Anterior cingulate cortex (tissue), 58 donors: ENCODE data around the gene FLNB.

Experiments used
- DNase-seq, 58 donors: peaks; one replicate each; lab custom pipeline; 2025; lab: John Stamatoyannopoulos, UW

Gene FLNB

GRCh38 chr3:58009026-58009748 is 965 bp downstream of the FLNB start:
- peak in 7 of 58 donors; percentile 8 to 30 (median 16) for DNase-seq

DNA sequence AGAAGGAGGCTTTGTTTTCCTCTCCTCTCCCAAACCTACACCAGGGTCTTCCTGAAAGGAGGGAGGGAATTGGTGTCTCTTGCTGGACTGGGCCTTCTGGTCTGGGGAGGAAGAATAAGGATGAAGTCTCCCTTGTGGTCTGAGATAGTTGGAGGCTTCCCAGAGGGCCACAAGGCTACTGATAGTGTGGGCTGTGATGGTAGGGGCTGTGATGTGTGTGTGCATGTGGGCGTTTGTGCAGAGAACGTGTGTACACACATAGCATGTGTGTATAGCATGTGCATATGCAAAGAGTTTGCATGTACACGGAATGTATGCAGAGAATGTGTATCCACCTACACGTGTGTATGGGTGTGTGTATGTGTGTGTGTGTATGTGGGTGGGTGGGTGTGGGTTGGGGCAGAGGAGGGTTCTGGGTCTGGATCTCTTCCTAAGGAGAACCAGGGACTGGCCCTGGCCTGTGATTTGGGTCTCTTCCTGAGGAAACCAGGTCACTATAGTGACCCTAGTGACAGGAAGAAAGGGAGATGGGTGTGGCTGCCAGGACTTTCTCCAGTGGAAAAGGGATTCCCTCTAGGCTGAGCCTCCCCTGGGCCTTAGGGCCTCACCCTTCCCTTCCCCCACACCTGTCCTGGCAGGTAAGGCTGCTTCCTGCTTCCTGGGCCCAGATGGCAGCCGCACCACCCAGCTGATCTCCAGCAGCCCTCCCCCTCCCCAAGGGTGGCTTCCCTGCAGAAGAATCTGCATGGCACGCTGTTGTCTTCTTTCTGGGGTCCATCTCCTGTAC is 1.7 kb downstream of the FLNB start:
- DNase-seq: no peak

DNA sequence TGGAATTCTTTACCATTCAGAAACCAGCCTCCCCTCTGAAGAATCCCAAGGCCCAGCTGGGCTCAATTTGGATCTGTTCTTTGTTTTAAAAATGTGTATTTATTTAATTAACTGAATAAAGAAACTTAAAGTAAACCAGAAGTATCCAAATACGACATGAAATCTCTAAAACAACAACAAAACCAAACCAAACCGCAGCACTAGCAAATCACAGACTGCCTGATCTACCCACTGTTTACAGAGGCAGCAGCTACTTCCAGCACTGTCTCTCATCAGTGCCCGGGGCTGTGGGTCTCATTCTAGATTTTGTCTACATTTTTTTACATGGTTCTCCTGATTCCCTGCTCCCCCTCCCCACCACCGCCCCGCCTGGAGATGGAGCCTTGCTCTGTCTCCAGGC is 2.3 kb downstream of the FLNB start:
- no peak for DNase-seq

GRCh38 chr3:58011580-58011979 is 3.4 kb downstream of the FLNB start:
- DNase-seq: no peak

GRCh38 chr3:58012302-58012701 is 4.1 kb downstream of the FLNB start:
- DNase-seq: no peak

DNA sequence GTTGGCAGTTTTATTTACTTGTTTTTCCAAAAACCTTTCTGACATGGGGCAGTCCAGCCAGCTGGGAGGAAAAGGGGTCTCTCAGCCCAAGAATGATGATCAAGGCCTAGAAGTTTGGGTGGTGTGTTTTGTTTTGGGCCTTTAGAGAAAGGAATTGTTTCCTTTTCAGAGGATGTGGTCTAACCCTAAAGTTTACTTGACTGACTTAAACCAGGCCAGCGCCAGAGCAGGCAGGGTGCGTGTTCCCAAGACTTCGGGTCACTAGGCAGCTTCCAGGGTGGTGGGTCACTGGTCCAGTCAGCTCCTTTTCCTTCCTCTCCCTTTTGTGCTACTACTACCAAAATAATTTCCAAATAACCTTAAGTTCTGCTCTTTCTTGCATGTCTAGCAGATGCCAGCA is 4.9 kb downstream of the FLNB start:
- DNase-seq: no peak

GRCh38 chr3:58013973-58014649 is 5.9 kb downstream of the FLNB start:
- DNase-seq: peak in 35 of 58 donors; percentile 6 to 62 (median 22)

GRCh38 chr3:58015520-58015915 is 7.3 kb downstream of the FLNB start:
- DNase-seq: no peak

GRCh38 chr3:58016710-58017109 is 8.5 kb downstream of the FLNB start:
- no peak for DNase-seq

GRCh38 chr3:58018892-58019742 is 10.9 kb downstream of the FLNB start:
- DNase-seq: no peak

DNA sequence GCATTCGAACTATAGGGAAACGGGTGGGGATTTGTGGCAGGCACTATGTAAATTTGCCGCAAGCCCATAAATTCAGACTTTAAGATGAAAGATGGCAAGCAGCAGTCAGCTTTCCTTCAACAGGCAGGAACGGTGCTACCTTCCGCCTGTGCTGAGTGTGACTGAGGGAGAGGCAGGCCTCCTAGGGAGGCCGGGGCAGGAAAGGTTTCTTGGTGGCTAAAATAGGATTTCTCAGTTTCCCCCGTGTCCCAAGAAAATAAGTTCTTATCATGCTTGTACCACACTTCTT is 12.5 kb downstream of the FLNB start:
- DNase-seq: no peak

GRCh38 chr3:58021072-58021959 is 13.1 kb downstream of the FLNB start:
- DNase-seq: no peak

GRCh38 chr3:58021962-58022361 is 13.7 kb downstream of the FLNB start:
- no peak for DNase-seq

DNA sequence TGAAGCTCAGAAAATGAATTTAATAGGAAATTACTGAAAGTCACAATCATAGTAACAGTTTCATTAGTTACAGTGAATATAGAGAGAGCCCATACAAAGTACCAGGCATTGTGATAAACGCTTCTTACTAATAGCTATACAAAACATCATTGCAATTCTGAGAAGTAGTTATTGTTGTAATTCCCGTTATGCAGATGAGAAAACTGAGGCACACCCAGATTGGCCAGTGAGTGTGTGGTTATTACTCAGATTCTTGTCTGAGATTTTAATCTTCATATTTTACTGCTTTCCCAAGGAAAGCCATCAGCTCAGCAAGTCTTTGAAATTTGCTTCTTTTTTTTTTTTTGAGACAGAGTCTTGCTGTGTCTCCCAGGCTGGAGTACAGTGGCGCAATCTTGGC is 14.3 kb downstream of the FLNB start:
- DNase-seq: no peak

- DNase-seq: no peak
Observed at GRCh38 chr3:58023531-58023930, 15.3 kb downstream of the FLNB start.

- no peak for DNase-seq
Observed at GRCh38 chr3:58025406-58025805, 17.2 kb downstream of the FLNB start.

GRCh38 chr3:58025837-58026569 is 17.8 kb downstream of the FLNB start:
- DNase-seq: no peak

GRCh38 chr3:58026598-58026997 is 18.4 kb downstream of the FLNB start:
- no peak for DNase-seq

GRCh38 chr3:58027704-58028317 is 19.6 kb downstream of the FLNB start:
- DNase-seq: no peak
